Measurements from ENCODE around the gene HTR4.

The HTR4 gene

GRCh38 chr5:148653836-148654781, at the start of gene HTR4:
Gene HTR4, minus strand, starts transcription at chr5:148654527. Its CDS starts 17,513 bp downstream, at chr5:148637014.
- no peak within 1 kb of the TSS for H3K27ac Mint-ChIP-seq
- H3K9me3 Mint-ChIP-seq (ENCODE audit: low read depth) = no peaks in the 10 kb centered on the region
- H3K36me3 Mint-ChIP-seq = no peaks in the 10 kb centered on the region
- H3K4me1 Mint-ChIP-seq (ENCODE audit: low read depth) = peaks cover 6% of the 10 kb centered on the region
- peaks cover 41% of the 10 kb centered on the region for H3K27me3 Mint-ChIP-seq
- H3K4me3 Mint-ChIP-seq = no peak within 1 kb of the TSS

- Mint-ChIP-seq H3K4me1 (ENCODE audit: low read depth) (peaks cover 3% of the 10 kb centered on the region), H3K36me3 (peaks cover 2% of the 10 kb centered on the region), H3K4me3 (no peak overlapping the region), H3K27ac (no peak overlapping the region), H3K9me3 (ENCODE audit: low read depth) (peaks cover 6% of the 10 kb centered on the region), H3K27me3 (peaks cover 6% of the 10 kb centered on the region)
Measured at GRCh38 chr5:148702019-148702596, 47.8 kb upstream of the HTR4 start.

GRCh38 chr5:148699028-148699427, 44.7 kb upstream of the HTR4 start:
- no peak overlapping the region for H3K27ac Mint-ChIP-seq

GRCh38 chr5:148697809-148698196, 43.5 kb upstream of the HTR4 start:
- no peak overlapping the region for H3K27ac Mint-ChIP-seq
- H3K36me3 Mint-ChIP-seq = peaks cover 2% of the 10 kb centered on the region
- peaks cover 6% of the 10 kb centered on the region for H3K9me3 Mint-ChIP-seq (ENCODE audit: low read depth)
- H3K4me1 Mint-ChIP-seq (ENCODE audit: low read depth) = peaks cover 3% of the 10 kb centered on the region
- H3K27me3 Mint-ChIP-seq = peaks cover 7% of the 10 kb centered on the region
- H3K4me3 Mint-ChIP-seq = no peak overlapping the region

More at GRCh38 chr5:148699028-148699427, 44.7 kb upstream of the HTR4 start:
- Mint-ChIP-seq H3K9me3 (ENCODE audit: low read depth) (peaks cover 6% of the 10 kb centered on the region), H3K4me3 (no peak overlapping the region), H3K4me1 (ENCODE audit: low read depth) (peaks cover 3% of the 10 kb centered on the region), H3K27me3 (peaks cover 7% of the 10 kb centered on the region), H3K36me3 (peaks cover 2% of the 10 kb centered on the region)

- no peak overlapping the region for H3K27ac Mint-ChIP-seq
- H3K9me3 Mint-ChIP-seq (ENCODE audit: low read depth) = peaks cover 4% of the 10 kb centered on the region
- H3K36me3 Mint-ChIP-seq = peaks cover 2% of the 10 kb centered on the region
Measured at GRCh38 chr5:148697180-148697808, 43.0 kb upstream of the HTR4 start.

GRCh38 chr5:148696187-148697036, 42.1 kb upstream of the HTR4 start:
- Mint-ChIP-seq H3K9me3 (ENCODE audit: low read depth) (no peaks in the 10 kb centered on the region), H3K27ac (no peak overlapping the region), H3K4me3 (no peak overlapping the region), H3K4me1 (ENCODE audit: low read depth) (no peaks in the 10 kb centered on the region), H3K36me3 (no peaks in the 10 kb centered on the region), H3K27me3 (peaks cover 4% of the 10 kb centered on the region)

More at GRCh38 chr5:148697180-148697808, 43.0 kb upstream of the HTR4 start:
- no peak overlapping the region for H3K4me3 Mint-ChIP-seq
- H3K4me1 Mint-ChIP-seq (ENCODE audit: low read depth) = peaks cover 3% of the 10 kb centered on the region
- H3K27me3 Mint-ChIP-seq = peaks cover 7% of the 10 kb centered on the region

- H3K27me3 Mint-ChIP-seq = peaks cover 6% of the 10 kb centered on the region
- peaks cover 5% of the 10 kb centered on the region for H3K36me3 Mint-ChIP-seq
- no peak overlapping the region for H3K4me3 Mint-ChIP-seq
- no peak overlapping the region for H3K27ac Mint-ChIP-seq
- H3K9me3 Mint-ChIP-seq (ENCODE audit: low read depth) = peaks cover 16% of the 10 kb centered on the region
- H3K4me1 Mint-ChIP-seq (ENCODE audit: low read depth) = no peaks in the 10 kb centered on the region
Measured at GRCh38 chr5:148690945-148691344, 36.6 kb upstream of the HTR4 start.

- Mint-ChIP-seq H3K9me3 (ENCODE audit: low read depth) (peaks cover 16% of the 10 kb centered on the region), H3K36me3 (peaks cover 5% of the 10 kb centered on the region), H3K27ac (no peak overlapping the region), H3K4me3 (no peak overlapping the region), H3K27me3 (peaks cover 6% of the 10 kb centered on the region), H3K4me1 (ENCODE audit: low read depth) (no peaks in the 10 kb centered on the region)
Measured at GRCh38 chr5:148688787-148689186, 34.5 kb upstream of the HTR4 start.

GRCh38 chr5:148687871-148688270, 33.5 kb upstream of the HTR4 start:
- Mint-ChIP-seq H3K27ac (no peak overlapping the region), H3K4me1 (ENCODE audit: low read depth) (no peaks in the 10 kb centered on the region), H3K36me3 (peaks cover 5% of the 10 kb centered on the region), H3K4me3 (no peak overlapping the region), H3K9me3 (ENCODE audit: low read depth) (peaks cover 16% of the 10 kb centered on the region), H3K27me3 (peaks cover 9% of the 10 kb centered on the region)

GRCh38 chr5:148687427-148687826, 33.1 kb upstream of the HTR4 start:
- H3K4me3 Mint-ChIP-seq = no peak overlapping the region
- H3K4me1 Mint-ChIP-seq (ENCODE audit: low read depth) = no peaks in the 10 kb centered on the region
- H3K9me3 Mint-ChIP-seq (ENCODE audit: low read depth) = peaks cover 16% of the 10 kb centered on the region
- peaks cover 9% of the 10 kb centered on the region for H3K27me3 Mint-ChIP-seq
- no peak overlapping the region for H3K27ac Mint-ChIP-seq
- H3K36me3 Mint-ChIP-seq = peaks cover 5% of the 10 kb centered on the region

- Mint-ChIP-seq H3K27ac (no peak overlapping the region), H3K9me3 (ENCODE audit: low read depth) (peaks cover 16% of the 10 kb centered on the region), H3K27me3 (peaks cover 9% of the 10 kb centered on the region)
Measured at GRCh38 chr5:148686660-148687059, 32.3 kb upstream of the HTR4 start.

GRCh38 chr5:148685520-148686134, 31.3 kb upstream of the HTR4 start:
- H3K27ac Mint-ChIP-seq = no peak overlapping the region
- H3K9me3 Mint-ChIP-seq (ENCODE audit: low read depth) = peaks cover 12% of the 10 kb centered on the region
- no peak overlapping the region for H3K4me3 Mint-ChIP-seq
- no peaks in the 10 kb centered on the region for H3K4me1 Mint-ChIP-seq (ENCODE audit: low read depth)
- H3K36me3 Mint-ChIP-seq = peaks cover 5% of the 10 kb centered on the region
- peaks cover 7% of the 10 kb centered on the region for H3K27me3 Mint-ChIP-seq

More at GRCh38 chr5:148686660-148687059, 32.3 kb upstream of the HTR4 start:
- H3K4me1 Mint-ChIP-seq (ENCODE audit: low read depth) = no peaks in the 10 kb centered on the region
- peaks cover 5% of the 10 kb centered on the region for H3K36me3 Mint-ChIP-seq
- no peak overlapping the region for H3K4me3 Mint-ChIP-seq

GRCh38 chr5:148684528-148684927, 30.2 kb upstream of the HTR4 start:
- Mint-ChIP-seq H3K27ac (no peak overlapping the region), H3K4me1 (ENCODE audit: low read depth) (no peaks in the 10 kb centered on the region), H3K4me3 (no peak overlapping the region), H3K27me3 (peaks cover 7% of the 10 kb centered on the region), H3K9me3 (ENCODE audit: low read depth) (peaks cover 7% of the 10 kb centered on the region), H3K36me3 (peaks cover 5% of the 10 kb centered on the region)

- Mint-ChIP-seq H3K4me1 (ENCODE audit: low read depth) (no peaks in the 10 kb centered on the region), H3K9me3 (ENCODE audit: low read depth) (peaks cover under 1% of the 10 kb centered on the region), H3K27me3 (peaks cover 4% of the 10 kb centered on the region), H3K4me3 (no peak overlapping the region), H3K27ac (no peak overlapping the region), H3K36me3 (peaks cover 3% of the 10 kb centered on the region)
Measured at GRCh38 chr5:148683651-148684050, 29.3 kb upstream of the HTR4 start.
